SK-MEL-5 (cell line): ENCODE measurements around the gene GMDS. TPM values are rescaled to one million over a fixed set of nuclear protein-coding genes. Genes with fewer than 3 reads are reported as not detected.
"Not testable (repeated sequence)": the region's sequence is repeated elsewhere in the genome, so short reads cannot be mapped to it uniquely, and the experiment has no call there.

Source experiments
- DNase-seq: peaks from one replicate; pipeline ENCODE4 v3.0.0-alpha.2; 2016; ENCODE audit warnings: low read depth, low spot score
- in situ Hi-C: cut with HindIII; loops from 2 replicates; pipeline ENCODE4 v1.10.0; 2016; ENCODE audit warnings: low sequenced_read_pairs, high pct_unique_total_duplicates, low pct_unique_long_range_greater_than_20kb
- total RNA-seq: library from RNA; depleted of rRNA; stranded (reverse); fragments of >200 nt; shearing (Covaris generic); gene quantifications from 2 replicates; pipeline ENCODE4 v1.2.3, GENCODE V29; 2014

Gene GMDS
- total RNA-seq, 1 experiment from 2014 or later = 23.6 TPM

- DNase-seq = no peak
- in situ Hi-C loops = no loop called here
These were observed 543.6 kb downstream of the GMDS start for GRCh38 chr6:1701668-1702353.

GRCh38 chr6:1700278-1700967 lies 545.0 kb downstream of the GMDS start:
- in situ Hi-C loops = no loop called here
- DNase-seq = no peak

- DNase-seq = no peak
- in situ Hi-C loops = no loop called here
These were observed 546.9 kb downstream of the GMDS start for GRCh38 chr6:1698527-1698926.

GRCh38 chr6:1697688-1698351 lies 547.6 kb downstream of the GMDS start:
- in situ Hi-C loops = no loop called here
- no peak for DNase-seq

- in situ Hi-C loops = no loop called here
- DNase-seq = no peak
These were observed 548.9 kb downstream of the GMDS start for GRCh38 chr6:1696463-1696850.

- no peak for DNase-seq
- in situ Hi-C loops = no loop called here
These were observed 549.6 kb downstream of the GMDS start for GRCh38 chr6:1695546-1696462.

GRCh38 chr6:1691828-1692227 lies 553.6 kb downstream of the GMDS start:
- DNase-seq, in situ Hi-C loops: not testable (repeated sequence)

GRCh38 chr6:1690656-1691055 lies 554.7 kb downstream of the GMDS start:
- DNase-seq, in situ Hi-C loops: not testable (repeated sequence)

GRCh38 chr6:1689141-1689540 lies 556.3 kb downstream of the GMDS start:
- no peak for DNase-seq
- in situ Hi-C loops = no loop called here

- DNase-seq = no peak
- in situ Hi-C loops = no loop called here
These were observed 557.0 kb downstream of the GMDS start for GRCh38 chr6:1688396-1688795.

- in situ Hi-C loops = no loop called here
- DNase-seq = no peak
These were observed 558.0 kb downstream of the GMDS start for GRCh38 chr6:1687402-1687801.

GRCh38 chr6:1686117-1687098 lies 559.0 kb downstream of the GMDS start:
- peak; percentile 22 for DNase-seq
- in situ Hi-C loops = no loop called here

GRCh38 chr6:1679688-1680068 lies 565.7 kb downstream of the GMDS start:
- no peak for DNase-seq
- in situ Hi-C loops = no loop called here

GRCh38 chr6:1679031-1679687 lies 566.2 kb downstream of the GMDS start:
- in situ Hi-C loops = no loop called here
- DNase-seq = no peak

GRCh38 chr6:1678201-1678600 lies 567.2 kb downstream of the GMDS start:
- in situ Hi-C loops = no loop called here
- DNase-seq = no peak

- in situ Hi-C loops = no loop called here
These were observed 573.0 kb downstream of the GMDS start for GRCh38 chr6:1672379-1672778.

More at GRCh38 chr6:1672379-1672778, 573.0 kb downstream of the GMDS start:
- no peak for DNase-seq
